ENCODE results near the gene ADGRB2. TPM values are rescaled to one million over a fixed set of nuclear protein-coding genes. Genes with fewer than 3 reads are reported as not detected.
A peak's percentile ranks its signal among the peaks of the same experiment; 100 is the strongest.

Gene ADGRB2
- total and polyA plus RNA-seq, 2 of the 4 experiments (the other 2 are of a cell fraction): 2.2 to 11.9 TPM

- peak; percentile 51 for TF ChIP-seq SMC3 (IDR thresholded peaks at IDR 0.05; ENCODE audit: low read depth, low read length)
- no peak for TF ChIP-seq CEBPB (IDR thresholded peaks at IDR 0.05; ENCODE audit: low read depth, low read length)
These were observed 58.9 kb downstream of the ADGRB2 start (continued) for GRCh38 chr1:31705080-31705866.

- peak; percentile 5 for ATAC-seq (ENCODE audit: low read depth)
- Histone ChIP-seq H2AK5ac (ENCODE audit: low read depth, low read length) (peak overlapping the region; percentile 87), H3K18ac (ENCODE audit: low read depth, low read length) (peak overlapping the region; percentile 68), H3K36me3 (ENCODE audit: control insufficient read depth, insufficient read depth, low read length) (peaks cover 10% of the 10 kb centered on the region), H3K27ac (ENCODE audit: insufficient read depth, low read length) (peak overlapping the region; percentile 83), H2BK120ac (ENCODE audit: low read depth, low read length) (peak overlapping the region; percentile 98), H3K4ac (ENCODE audit: low read depth, low read length) (peak overlapping the region; percentile 99), H4K8ac (ENCODE audit: low read depth in 2 of 2, low read length in 2 of 2) (peak overlapping the region; percentile 65 to 86), H3K79me1 (ENCODE audit: low read depth in 1 of 2, low read length in 2 of 2) (peaks cover 11 to 46% of the 10 kb centered on the region in 2 experiments), H3K14ac (replicated peaks; ENCODE audit: low read depth, low read length) (peak overlapping the region; percentile 11), H4K91ac (ENCODE audit: insufficient read depth, low read depth, low read length) (peak overlapping the region; percentile 54), H3K9ac (ENCODE audit: low read depth, low read length) (peak overlapping the region; percentile 89), H3K23ac (ENCODE audit: low read depth, low read length) (peak overlapping the region; percentile 46), H3K9me1 (ENCODE audit: insufficient read depth, low read length) (peaks cover 24% of the 10 kb centered on the region), H4K5ac (ENCODE audit: low read depth, low read length) (peak overlapping the region; percentile 36), H3K4me2 (ENCODE audit: low read depth, low read length) (peak overlapping the region; percentile 65), H2AFZ (replicated peaks; ENCODE audit: low read length, poor library complexity) (peak overlapping the region; percentile 85), H3K9me3 (ENCODE audit: control insufficient read depth, insufficient read depth, low read length) (no peaks in the 10 kb centered on the region), H4K20me1 (ENCODE audit: insufficient read depth, low read length) (no peaks in the 10 kb centered on the region), H2BK20ac (ENCODE audit: low read depth, low read length) (peak overlapping the region; percentile 80), H3K56ac (ENCODE audit: extremely low read depth, insufficient read depth, low read length) (peak overlapping the region; percentile 26; the same call in 1 of the 2 replicates), H2BK5ac (ENCODE audit: low read depth, low read length, poor library complexity, severe bottlenecking) (peak overlapping the region; percentile 94), H3K4me3 (ENCODE audit: insufficient read depth, low read depth, low read length) (peak overlapping the region; percentile 63), H2AK9ac (replicated peaks; ENCODE audit: low read depth, low read length, poor library complexity) (peak overlapping the region; percentile 99), H3K4me1 (ENCODE audit: control insufficient read depth, insufficient read depth, low read length) (peaks cover 48% of the 10 kb centered on the region), H2BK15ac (ENCODE audit: low read depth, low read length) (peak overlapping the region; percentile 41), H3K27me3 (ENCODE audit: control insufficient read depth, insufficient read depth, low read length) (no peaks in the 10 kb centered on the region)
- ChIA-PET POLR2A (ENCODE audit: unreplicated experiment) (interaction anchor here (0.5 to 1.5 kb wide), 3 partner anchors 28 to 153 kb away, joined by 3 to 4 read pairs (median 3); no protein-coding TSS in a partner anchor), CTCF (interaction anchor here (0.9 to 3.7 kb wide), 8 partner anchors 11 to 85 kb away, joined by 3 to 28 read pairs (median 4); partner anchors contain the start of gene PEF1)
- in situ Hi-C loops (cut with MboI; ENCODE audit: low sequenced_read_pairs): no loop called here
- BruUV-seq (replicated peaks): no TSS peak
- WGBS, 2 experiments (ENCODE audit: extremely low coverage in 2 of 2, insufficient read length in 1 of 2): 0% methylated on average over 2 of the region's 19 CpGs; no CpG with 5 or more reads in 1 of the 2 experiments
- intact Hi-C loops (cut with micrococcal nuclease): loop anchor here (2.0 to 5.0 kb wide), 2 partner anchors 43 to 84 kb away; no protein-coding TSS in a partner anchor
- 0 out of 2 replicates have a peak, but pooled peaks have one; percentile 25 for TF ChIP-seq BHLHE40 (IDR thresholded peaks at IDR 0.05; ENCODE audit: low read depth, low read length)
- peak; percentile 10; the same call in 1 of the 2 replicates for TF ChIP-seq MAZ (IDR thresholded peaks at IDR 0.05; ENCODE audit: borderline replicate concordance, low read depth, low read length)
- TF ChIP-seq CEBPB (IDR thresholded peaks at IDR 0.05; ENCODE audit: low read depth, low read length): no peak
- TF ChIP-seq MAFK (IDR thresholded peaks at IDR 0.05; ENCODE audit: low read depth, low read length): no peak
- no peak for TF ChIP-seq FOS (IDR thresholded peaks at IDR 0.05; ENCODE audit: low read depth, low read length)
- TF ChIP-seq MXI1 (IDR thresholded peaks at IDR 0.05; ENCODE audit: borderline replicate concordance, low read depth, low read length): no peak
- no peak for TF ChIP-seq SMC3 (IDR thresholded peaks at IDR 0.05; ENCODE audit: low read depth, low read length)
- TF ChIP-seq POLR2A (IDR thresholded peaks at IDR 0.05; ENCODE audit: low read depth, low read length): no peak
- peak; percentile 71 for TF ChIP-seq RCOR1 (IDR thresholded peaks at IDR 0.05; ENCODE audit: insufficient replicate concordance, low read length)
- TF ChIP-seq RAD21 (IDR thresholded peaks at IDR 0.05; ENCODE audit: low read length): no peak
- TF ChIP-seq NFE2L2 (IDR thresholded peaks at IDR 0.05; ENCODE audit: low read depth, low read length): no peak
- dilution Hi-C loops (cut with HindIII; ENCODE audit: low sequenced_read_pairs, unreplicated experiment): no loop called here
- peak; percentile 70 for DNase-seq
These were observed 59.7 kb downstream of the ADGRB2 start for GRCh38 chr1:31704271-31705079.

Data from IMR-90 (cell line).